ENCODE measurements around the gene PHF2. TPM values are rescaled to one million over a fixed set of nuclear protein-coding genes. Genes with fewer than 3 reads are reported as not detected.

Gene PHF2
- total and polyA plus RNA-seq, 9 of the 15 experiments (the other 6 are each of a cell fraction or from before 2014, with no cell fraction given) = 0.37 to 14.4 (median 8.1) TPM

- H4K20me1 ChIP-seq (replicated peaks; ENCODE audit: control insufficient read depth, insufficient read depth, low read length) = no peaks in the 10 kb centered on the region
- no peaks in the 10 kb centered on the region for H3K27me3 ChIP-seq (ENCODE audit: control insufficient read depth in 2 of 2, insufficient read depth in 2 of 2, low read length in 2 of 2)
- H3K4me1 ChIP-seq (replicated peaks in 1 of 2; ENCODE audit: control insufficient read depth in 2 of 2, insufficient read depth in 2 of 2, low read length in 2 of 2) = peaks cover 0 to 18% of the 10 kb centered on the region in 2 experiments; a peak in 1 of 5 replicates
- in situ Hi-C loops (cut with MboI) = loop anchor here (25.0 kb wide), 1 partner anchor 532 kb away; no protein-coding TSS in a partner anchor
- no peak overlapping the region for H3K4me3 ChIP-seq
- H3K9ac ChIP-seq (ENCODE audit: insufficient read depth in 1 of 2, low read depth in 2 of 2, low read length in 2 of 2) = no peak overlapping the region
- no peaks in the 10 kb centered on the region for H3K9me1 ChIP-seq (ENCODE audit: control insufficient read depth, insufficient read depth, low read length)
- H2AFZ ChIP-seq (ENCODE audit: low read depth, low read length) = no peak overlapping the region
- DNase-seq (ENCODE audit: extremely low read depth in 1 of 4, low spot score in 3 of 4) (no peak), ATAC-seq (no peak), FAIRE-seq (no peak)
- POLR2A ChIA-PET = interaction anchor here (0.6 to 1.4 kb wide), 3 partner anchors 13 to 523 kb away, joined by 3 to 4 read pairs (median 3); no protein-coding TSS in a partner anchor
- no TSS peak for BruUV-seq (replicated peaks)
- H3K9me3 ChIP-seq (replicated peaks; ENCODE audit: control insufficient read depth, insufficient read depth, low read depth, low read length) = no peaks in the 10 kb centered on the region
- H3K36me3 ChIP-seq (ENCODE audit: control insufficient read depth, insufficient read depth, low read length) = peaks cover 14% of the 10 kb centered on the region; the same call in 1 of the 3 replicates
- WGBS (ENCODE audit: insufficient coverage, low coverage, missing lambda C conversion rate) = 30% methylated on average over 16 of the region's 16 CpGs
- TF ChIP-seq CTCF (IDR thresholded peaks at IDR 0.05 in 2 of 3, conservative IDR thresholded peaks at IDR 0.05 in 1 of 3; ENCODE audit: insufficient read depth in 2 of 3, low read depth in 1 of 3, low read length in 3 of 3) (peak in 1 of 3 experiments; percentile 11; a peak in 1 of 6 replicates), RUNX1 (IDR thresholded peaks at IDR 0.05; ENCODE audit: low read depth) (no peak)
- H3K27ac ChIP-seq (ENCODE audit: extremely low read depth, low read depth, low read length) = no peak overlapping the region
- no peak overlapping the region for H3K4me2 ChIP-seq (ENCODE audit: insufficient read depth, low read length)
- no peaks in the 10 kb centered on the region for H3K79me2 ChIP-seq (ENCODE audit: control insufficient read depth, insufficient read depth, low read length)
- CTCF ChIA-PET (ENCODE audit: low intra/inter-chr PET ratio) = interaction anchor here (2.1 to 2.2 kb wide), 2 partner anchors 282 to 321 kb away, joined by 20 to 28 read pairs; no protein-coding TSS in a partner anchor
- intact Hi-C loops (cut with micrococcal nuclease) = loop anchor here (5.0 to 10.0 kb wide), 2 partner anchors 144 to 532 kb away; no protein-coding TSS in a partner anchor
Measured at GRCh38 chr9:93680443-93681268, 104.3 kb downstream of the PHF2 start.
